Body of pancreas (tissue), 4 donors: ENCODE results near the gene EEPD1. TPM values are rescaled to one million over a fixed set of nuclear protein-coding genes. Genes with fewer than 3 reads are reported as not detected.

Experiments used
- ATAC-seq: fragments of 150-250 bp; one replicate; pipeline ENCODE4 v1.9.1; 2016
- DNase-seq, 4 donors: peaks; one replicate each; pipeline ENCODE4 v3.0.0-alpha.2; 2019
- H3K27ac ChIP-seq, 4 donors: fragments of 200-600 bp; sonication (generic); 1 replicate in 3 of 4; 2 replicates in 1 of 4; pipeline versions ENCODE4 v1.5.1 to v1.6.1; 2016 to 2019; ENCODE audit warnings: mild to moderate bottlenecking in 1 of 4, mixed read lengths in 1 of 4, moderate library complexity in 1 of 4
- H3K27me3 ChIP-seq, 2 donors: fragments of 200-600 bp; sonication (generic); one replicate each; pipeline ENCODE4 v1.6.0; 2016; ENCODE audit warnings: mild to moderate bottlenecking in 1 of 2
- H3K36me3 ChIP-seq, 2 donors: fragments of 200-600 bp; sonication (generic); replicated peaks in 1 of 2; 2 replicates each; pipeline ENCODE4 v1.5.1; 2016; ENCODE audit warnings: low read depth in 2 of 2; ENCODE audit not compliant: insufficient read depth in 1 of 2
- H3K4me1 ChIP-seq: fragments of 200-600 bp; sonication (generic); one replicate; pipeline ENCODE4 v1.6.0; 2016
- H3K4me3 ChIP-seq, 2 donors: fragments of 200-600 bp; sonication (generic); 1 replicate in 1 of 2; 2 replicates in 1 of 2; pipeline ENCODE4 v1.5.1; 2016 to 2019
- H3K9me3 ChIP-seq, 3 donors: fragments of 200-600 bp; sonication (generic); 1 replicate in 2 of 3; 2 replicates in 1 of 3; pipeline ENCODE4 v1.5.1; 2016
- CTCF ChIP-seq, 7 experiments: fragments of 450-650 bp in 4 of 7; fragments of 200-600 bp in 3 of 7; sonication (generic) in 3 of 7; IDR thresholded peaks; one replicate each; pipeline ENCODE4 v1.5.1; 2016 to 2019; ENCODE audit warnings: antibody characterized with exemption in 7 of 7
- POLR2A ChIP-seq, 3 donors: fragments of 450-650 bp; IDR thresholded peaks; one replicate each; pipeline ENCODE4 v1.6.1; 2016; ENCODE audit warnings: antibody characterized with exemption in 3 of 3, mild to moderate bottlenecking in 2 of 3
- WGBS, 2 donors: methylation state at CpG; one replicate each; pipeline ENCODE4 v1.1.5; 2017; 5-methylcytosine and 5-hydroxymethylcytosine counted together
- intact Hi-C: fragments of 100-400 bp; cut with DNase I; formaldehyde crosslinking; loops from one replicate; pipeline ENCODE4 v1.15.1; 2023
- total RNA-seq, 2 donors: library from RNA; depleted of rRNA; stranded (reverse); fragments of >200 nt; gene quantifications; one replicate each; pipeline ENCODE4 v1.1.0, GENCODE V29; 2016

Gene EEPD1
- total RNA-seq, 2 donors from 2014 or later, result 13.5 to 24.1 TPM

- Histone ChIP-seq H3K9me3 (no peaks in the 10 kb centered on the region), H3K27ac (no peak overlapping the region), H3K4me1 (peaks cover 13% of the 10 kb centered on the region), H3K4me3 (no peak overlapping the region), H3K36me3 (no peaks in the 10 kb centered on the region), H3K27me3 (no peaks in the 10 kb centered on the region)
- no peak for TF ChIP-seq POLR2A (IDR thresholded peaks at IDR 0.05)
- TF ChIP-seq CTCF (IDR thresholded peaks at IDR 0.05), result no peak
- ATAC-seq (no peak), DNase-seq (no peak)
- intact Hi-C loops, result no loop called here
- 100% methylated on average over 4 of the region's 4 CpGs; no CpG with 5 or more reads in 1 of the 2 donors for WGBS, 2 donors
These were observed 17.4 kb upstream of the EEPD1 start for GRCh38 chr7:36135700-36136099.

GRCh38 chr7:36137258-36137657 lies 15.8 kb upstream of the EEPD1 start:
- intact Hi-C loops, result no loop called here
- Histone ChIP-seq H3K36me3 (no peaks in the 10 kb centered on the region), H3K27ac (peak overlapping the region in 1 of 4 donors; percentile 48), H3K9me3 (no peaks in the 10 kb centered on the region), H3K27me3 (no peaks in the 10 kb centered on the region), H3K4me1 (peaks cover 28% of the 10 kb centered on the region), H3K4me3 (no peak overlapping the region)
- ATAC-seq (peak; percentile 52), DNase-seq (no peak)
- TF ChIP-seq POLR2A (IDR thresholded peaks at IDR 0.05) (no peak), CTCF (IDR thresholded peaks at IDR 0.05) (no peak)

GRCh38 chr7:36137754-36138153 lies 15.3 kb upstream of the EEPD1 start:
- intact Hi-C loops, result no loop called here
- H3K27me3 ChIP-seq, result no peaks in the 10 kb centered on the region
- no peak for ATAC-seq
- peak overlapping the region in 2 of 4 donors; percentile 2 to 48 for H3K27ac ChIP-seq
- H3K9me3 ChIP-seq, result no peaks in the 10 kb centered on the region
- H3K4me1 ChIP-seq, result peaks cover 31% of the 10 kb centered on the region
- no peaks in the 10 kb centered on the region for H3K36me3 ChIP-seq
- WGBS, 2 donors, result 65 to 70% methylated on average over 2 of the region's 2 CpGs
- TF ChIP-seq CTCF (IDR thresholded peaks at IDR 0.05) (no peak), POLR2A (IDR thresholded peaks at IDR 0.05) (no peak)
- peak in 1 of 4 donors; percentile 29 for DNase-seq
- no peak overlapping the region for H3K4me3 ChIP-seq

DNA sequence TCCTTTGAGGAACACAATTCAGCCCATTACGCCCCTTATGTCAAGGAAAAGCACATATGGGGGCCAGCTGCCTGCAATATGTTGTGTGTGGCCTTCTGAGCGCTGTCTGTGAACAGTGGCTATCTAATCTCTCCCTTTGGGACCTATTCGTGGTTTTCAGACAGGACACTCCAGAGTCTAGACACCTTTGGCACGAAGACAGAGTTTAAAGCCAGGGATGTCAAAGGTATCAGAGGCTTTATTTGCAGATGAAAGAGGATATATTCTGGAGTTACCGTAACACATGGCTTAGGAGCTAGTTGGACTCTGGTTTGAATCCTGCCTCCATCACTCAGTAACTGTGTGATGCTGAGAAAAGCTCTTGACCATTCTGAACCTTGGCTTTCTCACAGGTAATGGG lies 14.8 kb upstream of the EEPD1 start:
- ATAC-seq (no peak), DNase-seq (no peak)
- H3K27ac ChIP-seq, result peak overlapping the region in 2 of 4 donors; percentile 2 to 48
- H3K36me3 ChIP-seq, result no peaks in the 10 kb centered on the region
- TF ChIP-seq CTCF (IDR thresholded peaks at IDR 0.05) (no peak), POLR2A (IDR thresholded peaks at IDR 0.05) (no peak)
- intact Hi-C loops, result no loop called here
- WGBS, 2 donors, result 56 to 71% methylated on average over 5 of the region's 5 CpGs
- H3K4me1 ChIP-seq, result peaks cover 31% of the 10 kb centered on the region
- H3K4me3 ChIP-seq, result no peak overlapping the region
- no peaks in the 10 kb centered on the region for H3K9me3 ChIP-seq
- no peaks in the 10 kb centered on the region for H3K27me3 ChIP-seq

GRCh38 chr7:36141351-36141750 lies 11.7 kb upstream of the EEPD1 start:
- DNase-seq (peak in 3 of 4 donors; percentile 54 to 67 (median 63)), ATAC-seq (peak; percentile 91)
- Histone ChIP-seq H3K36me3 (no peaks in the 10 kb centered on the region), H3K4me1 (peaks cover 31% of the 10 kb centered on the region), H3K27me3 (no peaks in the 10 kb centered on the region), H3K9me3 (no peaks in the 10 kb centered on the region), H3K27ac (peak overlapping the region in 3 of 4 donors; percentile 9 to 51 (median 32)), H3K4me3 (no peak overlapping the region)
- TF ChIP-seq CTCF (IDR thresholded peaks at IDR 0.05), result no peak
- intact Hi-C loops, result no loop called here
- 13 to 21% methylated on average over 1 of the region's 1 CpG for WGBS, 2 donors
